Thymus (tissue), 11 donors: ENCODE results near the gene TFDP2. TPM values are rescaled to one million over a fixed set of nuclear protein-coding genes. Genes with fewer than 3 reads are reported as not detected.
"Not testable (repeated sequence)": the region's sequence is repeated elsewhere in the genome, so short reads cannot be mapped to it uniquely, and the experiment has no call there.

Experiments
- DNase-seq, 9 donors: peaks; one replicate each; pipeline ENCODE4 v3.0.0-alpha.2; 2013; ENCODE audit warnings: low spot score in 9 of 9, low read depth in 6 of 9, missing footprints in 1 of 9
- H3K27ac ChIP-seq, 2 donors: one replicate each; pipeline ENCODE4 v1.5.1; 2013; ENCODE audit warnings: control low read depth in 1 of 2, low read depth in 1 of 2, low read length in 1 of 2, mild to moderate bottlenecking in 1 of 2, moderate library complexity in 1 of 2
- H3K27me3 ChIP-seq, 2 donors: one replicate each; pipeline ENCODE4 v1.5.1; 2013; ENCODE audit warnings: low read length in 1 of 2; ENCODE audit not compliant: control insufficient read depth in 2 of 2, insufficient read depth in 1 of 2
- H3K36me3 ChIP-seq, 2 donors: one replicate each; pipeline ENCODE4 v1.5.1; 2013; ENCODE audit warnings: low read length in 1 of 2, mild to moderate bottlenecking in 1 of 2, moderate library complexity in 1 of 2; ENCODE audit not compliant: control insufficient read depth in 2 of 2, insufficient read depth in 2 of 2
- H3K4me1 ChIP-seq, 2 donors: one replicate each; pipeline ENCODE4 v1.5.1; 2013; ENCODE audit warnings: low read length in 2 of 2; ENCODE audit not compliant: control insufficient read depth in 2 of 2, insufficient read depth in 2 of 2
- H3K4me3 ChIP-seq, 2 donors: one replicate each; pipeline ENCODE4 v1.5.1; 2013; ENCODE audit warnings: low read length in 2 of 2, control low read depth in 1 of 2, mild to moderate bottlenecking in 1 of 2
- H3K9me3 ChIP-seq, 2 donors: one replicate each; pipeline ENCODE4 v1.5.1; 2013; ENCODE audit warnings: low read length in 1 of 2, mild to moderate bottlenecking in 1 of 2; ENCODE audit not compliant: control insufficient read depth in 2 of 2, insufficient read depth in 1 of 2
- WGBS: extraction: QIAGEN DNeasy Blood & Tissue Kit; methylation state at CpG from one replicate; pipeline ENCODE4 v1.1.7; 2013; 5-methylcytosine and 5-hydroxymethylcytosine counted together
- polyA plus RNA-seq: library from polyadenylated mRNA; stranded (reverse); fragments of 200-250 nt; gene quantifications from one replicate; pipeline ENCODE4 v1.2.3, GENCODE V29; 2013
- total RNA-seq: library from RNA; stranded (reverse); fragments of 120-200 nt; gene quantifications from one replicate; pipeline ENCODE4 v1.2.4, GENCODE V29; 2013
- donor health status: healthy.

Gene TFDP2
- total and polyA plus RNA-seq, 2 donors, result 29.1 to 230 TPM

- Histone ChIP-seq H3K27me3 (no peaks in the 10 kb centered on the region), H3K9me3 (no peaks in the 10 kb centered on the region), H3K4me3 (no peak overlapping the region), H3K27ac (no peak overlapping the region), H3K4me1 (no peaks in the 10 kb centered on the region), H3K36me3 (peaks cover 0 to 4% of the 10 kb centered on the region in 2 donors)
- 96% methylated on average over 4 of the region's 4 CpGs for WGBS
- no peak for DNase-seq
Observed at GRCh38 chr3:142159083-142159740, 9.9 kb upstream of the TFDP2 start.

DNA sequence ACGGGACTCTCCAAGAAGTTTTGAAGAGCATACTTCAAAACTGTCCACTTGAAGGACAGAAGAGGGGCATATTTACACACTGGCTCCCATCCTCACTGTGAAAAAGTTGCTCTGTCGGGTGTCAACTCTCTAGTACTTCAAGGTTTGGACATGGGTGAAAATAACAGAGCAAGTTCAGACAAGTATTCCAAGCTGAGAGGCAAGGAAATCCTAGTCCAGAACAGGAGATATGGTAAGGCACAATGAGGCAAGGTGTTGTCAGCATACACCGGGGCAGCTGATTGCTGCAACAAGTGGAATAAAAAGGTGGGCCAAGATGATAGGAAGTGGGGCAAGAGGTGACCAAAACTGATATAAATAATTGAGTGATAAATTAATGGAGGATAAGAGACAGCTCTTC, 4.8 kb upstream of the TFDP2 start:
- H3K4me3 ChIP-seq, result no peak overlapping the region
- no peak overlapping the region for H3K27ac ChIP-seq
- 95% methylated on average over 3 of the region's 3 CpGs for WGBS
- no peak for DNase-seq
- no peaks in the 10 kb centered on the region for H3K9me3 ChIP-seq
- H3K4me1 ChIP-seq, result peaks cover 3 to 10% of the 10 kb centered on the region in 2 donors
- H3K36me3 ChIP-seq, result no peaks in the 10 kb centered on the region
- no peaks in the 10 kb centered on the region for H3K27me3 ChIP-seq

GRCh38 chr3:142152384-142152783, 3.0 kb upstream of the TFDP2 start:
- no peaks in the 10 kb centered on the region for H3K36me3 ChIP-seq
- H3K4me3 ChIP-seq, result no peak overlapping the region
- peak in 2 of 9 donors; percentile 24 to 57 for DNase-seq
- H3K4me1 ChIP-seq, result peaks cover 3 to 10% of the 10 kb centered on the region in 2 donors
- WGBS, result 42% methylated on average over 3 of the region's 3 CpGs
- no peak overlapping the region for H3K27ac ChIP-seq
- no peaks in the 10 kb centered on the region for H3K9me3 ChIP-seq
- H3K27me3 ChIP-seq, result no peaks in the 10 kb centered on the region

GRCh38 chr3:142151828-142152227, 2.5 kb upstream of the TFDP2 start:
- Histone ChIP-seq H3K27ac (no peak overlapping the region), H3K9me3 (no peaks in the 10 kb centered on the region), H3K4me1 (peaks cover 3 to 10% of the 10 kb centered on the region in 2 donors), H3K27me3 (no peaks in the 10 kb centered on the region), H3K4me3 (no peak overlapping the region), H3K36me3 (no peaks in the 10 kb centered on the region)
- DNase-seq, result no peak
- WGBS, result 95% methylated on average over 1 of the region's 1 CpG

- Histone ChIP-seq H3K27me3 (no peaks in the 10 kb centered on the region), H3K4me3 (no peak overlapping the region), H3K9me3 (no peaks in the 10 kb centered on the region), H3K36me3 (no peaks in the 10 kb centered on the region), H3K27ac (no peak overlapping the region), H3K4me1 (peaks cover 3 to 10% of the 10 kb centered on the region in 2 donors)
- 94% methylated on average over 3 of the region's 3 CpGs for WGBS
- no peak for DNase-seq
Observed at GRCh38 chr3:142151240-142151639, 1.9 kb upstream of the TFDP2 start.

DNA sequence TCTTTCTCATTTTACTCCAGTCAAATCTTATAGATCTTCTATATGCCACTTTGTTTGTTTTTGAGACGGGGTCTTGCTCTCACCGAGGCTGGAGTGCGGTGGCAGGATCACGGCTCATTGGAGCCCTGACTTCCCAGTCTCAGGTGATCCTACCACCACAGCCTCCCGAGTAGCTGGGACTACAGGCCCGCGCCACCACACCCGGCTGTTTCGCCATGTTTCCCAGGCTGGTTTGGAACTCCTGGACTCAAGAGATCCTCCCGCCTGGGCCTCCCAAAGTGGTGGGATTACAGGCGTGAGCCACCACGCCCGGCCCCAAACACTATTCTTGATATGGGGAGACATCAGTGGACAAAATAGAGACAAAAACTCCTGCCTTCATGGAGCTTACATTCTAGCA, 927 bp upstream of the TFDP2 start:
- H3K4me3 ChIP-seq, result no peak overlapping the region
- no peaks in the 10 kb centered on the region for H3K9me3 ChIP-seq
- H3K27ac ChIP-seq, result no peak overlapping the region
- DNase-seq, result no peak
- H3K4me1 ChIP-seq, result peaks cover 4 to 10% of the 10 kb centered on the region in 2 donors
- H3K27me3 ChIP-seq, result no peaks in the 10 kb centered on the region
- WGBS, result 98% methylated on average over 13 of the region's 13 CpGs
- H3K36me3 ChIP-seq, result no peaks in the 10 kb centered on the region

DNA sequence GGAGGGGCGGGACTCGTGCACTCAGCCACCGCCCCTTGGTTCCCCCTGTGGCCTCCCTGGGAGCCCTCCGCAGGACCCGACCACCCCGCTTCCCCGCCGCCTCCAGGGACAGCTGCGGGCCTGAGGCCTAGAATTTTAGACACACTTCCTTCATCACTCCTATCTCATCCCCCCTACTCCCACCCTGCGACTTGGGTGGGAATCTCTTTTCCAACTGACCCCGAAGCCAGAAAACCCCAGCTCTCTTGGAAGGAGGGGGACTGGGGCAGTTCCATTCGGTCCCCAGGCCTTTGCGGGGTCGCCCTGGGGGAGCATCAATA, 289 bp upstream of the TFDP2 start:
- no peaks in the 10 kb centered on the region for H3K27me3 ChIP-seq

GRCh38 chr3:142148044-142148791, 1.1 kb downstream of the TFDP2 start:
- Histone ChIP-seq H3K36me3 (peaks cover 0 to 2% of the 10 kb centered on the region in 2 donors), H3K27me3 (no peaks in the 10 kb centered on the region), H3K27ac (peak overlapping the region; percentile 69 to 82), H3K4me3 (peak overlapping the region; percentile 67 to 98), H3K4me1 (peaks cover 8 to 18% of the 10 kb centered on the region in 2 donors), H3K9me3 (no peaks in the 10 kb centered on the region)
- DNase-seq, result peak in 2 of 9 donors; percentile 24 to 62
- WGBS, result 10% methylated on average over 11 of the region's 11 CpGs

More for the DNA sequence above, 289 bp upstream of the TFDP2 start:
- no peak for DNase-seq
- peak overlapping the region; percentile 67 to 98 for H3K4me3 ChIP-seq
- H3K27ac ChIP-seq, result peak overlapping the region; percentile 59 to 69
- no peaks in the 10 kb centered on the region for H3K9me3 ChIP-seq
- H3K4me1 ChIP-seq, result peaks cover 5 to 10% of the 10 kb centered on the region in 2 donors
- H3K36me3 ChIP-seq, result no peaks in the 10 kb centered on the region
- 13% methylated on average over 14 of the region's 14 CpGs for WGBS

GRCh38 chr3:142144587-142144986, 4.8 kb downstream of the TFDP2 start:
- H3K36me3 ChIP-seq, result peaks cover 8 to 20% of the 10 kb centered on the region in 2 donors
- 83% methylated on average over 5 of the region's 5 CpGs for WGBS
- H3K4me3 ChIP-seq, result peak overlapping the region; percentile 47 to 67
- H3K4me1 ChIP-seq, result peaks cover 5 to 16% of the 10 kb centered on the region in 2 donors
- DNase-seq, H3K27me3 ChIP-seq, H3K9me3 ChIP-seq, H3K27ac ChIP-seq: not testable (repeated sequence)
